Mucosa of stomach (tissue), 1 donor: ENCODE data around the gene LHFPL3.

Source experiments
- H3K27me3 ChIP-seq: one replicate; pipeline ENCODE4 v1.7.0; 2013; ENCODE audit warnings: mild to moderate bottlenecking, low read length; ENCODE audit not compliant: control insufficient read depth, insufficient read depth
- H3K36me3 ChIP-seq: one replicate; pipeline ENCODE4 v1.7.0; 2013; ENCODE audit warnings: low read length; ENCODE audit not compliant: control insufficient read depth, insufficient read depth
- H3K4me1 ChIP-seq: one replicate; pipeline ENCODE4 v1.7.0; 2013; ENCODE audit warnings: mild to moderate bottlenecking, low read length; ENCODE audit not compliant: control insufficient read depth, insufficient read depth
- H3K4me3 ChIP-seq: one replicate; pipeline ENCODE4 v1.7.0; 2013; ENCODE audit warnings: low read length
- H3K9ac ChIP-seq: one replicate; pipeline ENCODE4 v1.7.0; 2013; ENCODE audit warnings: mild to moderate bottlenecking, low read length, moderate library complexity
- H3K9me3 ChIP-seq: one replicate; pipeline ENCODE4 v1.7.0; 2013; ENCODE audit warnings: mild to moderate bottlenecking, low read length, moderate library complexity; ENCODE audit not compliant: control insufficient read depth
- donor health status: Pancreatic carcinoma.

Gene LHFPL3

DNA sequence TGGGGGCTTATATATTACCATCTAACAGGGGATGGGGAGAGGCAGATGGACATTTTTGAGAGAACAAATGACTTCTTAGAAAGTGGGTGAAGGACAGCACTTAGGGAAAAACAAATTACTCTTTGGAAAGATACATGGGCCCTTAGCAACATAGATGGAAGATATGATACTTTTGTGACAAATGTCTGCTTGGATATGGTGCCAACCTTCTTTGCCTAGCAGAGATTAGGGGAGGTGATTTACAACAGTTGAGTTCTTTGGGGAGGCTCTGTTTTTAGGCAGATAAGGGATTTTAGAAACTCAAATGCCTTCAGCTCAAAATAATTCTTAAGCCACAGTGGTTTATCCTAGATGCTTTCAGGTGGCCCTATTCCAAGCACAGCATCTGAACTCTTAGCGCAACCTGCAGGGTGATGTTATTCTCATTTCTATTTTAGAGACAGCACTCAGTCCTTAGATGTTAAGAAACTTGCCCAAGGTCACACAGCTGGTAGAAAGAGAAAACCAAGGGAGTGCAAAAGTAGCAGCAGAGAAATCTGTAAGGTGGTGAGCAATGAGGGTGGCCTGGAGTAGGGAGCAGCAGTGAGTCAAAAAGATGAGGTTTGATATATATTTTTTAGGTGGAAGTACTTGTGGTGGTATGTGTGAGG, 610.5 kb downstream of the LHFPL3 start:
- Histone ChIP-seq H3K4me3 (no peak overlapping the region), H3K4me1 (peaks cover 21% of the 10 kb centered on the region), H3K36me3 (no peaks in the 10 kb centered on the region), H3K27me3 (no peaks in the 10 kb centered on the region), H3K9ac (no peak overlapping the region), H3K9me3 (no peaks in the 10 kb centered on the region)

DNA sequence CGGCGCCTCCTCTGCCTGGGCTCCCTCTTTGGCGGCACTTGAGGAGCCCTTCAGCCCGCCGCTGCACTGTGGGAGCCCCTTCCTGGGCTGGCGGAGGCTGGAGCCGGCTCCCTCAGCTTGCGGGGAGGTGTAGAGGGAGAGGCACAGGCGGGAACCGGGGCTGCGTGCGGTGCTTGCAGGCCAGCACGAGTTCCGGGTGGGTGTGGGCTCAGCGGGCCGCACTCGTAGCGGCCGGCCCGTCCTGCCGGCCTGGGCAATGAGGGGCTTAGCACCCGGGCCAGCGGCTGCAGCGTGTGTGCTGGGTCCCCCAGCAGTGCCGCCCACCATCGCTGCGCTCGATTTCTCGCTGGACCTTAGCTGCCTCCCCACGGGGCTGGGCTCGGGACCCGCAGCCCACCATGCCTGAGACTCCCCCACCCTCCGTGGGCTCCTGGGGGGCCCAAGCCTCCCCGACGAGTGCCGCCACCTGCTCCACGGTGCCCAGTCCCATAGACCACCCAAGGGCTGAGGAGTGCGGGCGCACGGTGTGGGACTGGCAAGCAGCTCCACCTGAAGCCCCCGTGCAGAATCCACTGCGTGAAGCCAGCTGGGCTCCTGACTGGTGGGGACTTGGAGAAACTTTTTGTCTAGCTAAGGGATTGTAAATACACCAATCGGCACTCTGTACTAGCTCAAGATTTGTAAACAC, 611.8 kb downstream of the LHFPL3 start:
- Histone ChIP-seq H3K36me3 (no peaks in the 10 kb centered on the region), H3K4me3 (no peak overlapping the region), H3K9ac (no peak overlapping the region), H3K9me3 (no peaks in the 10 kb centered on the region), H3K27me3 (no peaks in the 10 kb centered on the region), H3K4me1 (peaks cover 25% of the 10 kb centered on the region)

DNA sequence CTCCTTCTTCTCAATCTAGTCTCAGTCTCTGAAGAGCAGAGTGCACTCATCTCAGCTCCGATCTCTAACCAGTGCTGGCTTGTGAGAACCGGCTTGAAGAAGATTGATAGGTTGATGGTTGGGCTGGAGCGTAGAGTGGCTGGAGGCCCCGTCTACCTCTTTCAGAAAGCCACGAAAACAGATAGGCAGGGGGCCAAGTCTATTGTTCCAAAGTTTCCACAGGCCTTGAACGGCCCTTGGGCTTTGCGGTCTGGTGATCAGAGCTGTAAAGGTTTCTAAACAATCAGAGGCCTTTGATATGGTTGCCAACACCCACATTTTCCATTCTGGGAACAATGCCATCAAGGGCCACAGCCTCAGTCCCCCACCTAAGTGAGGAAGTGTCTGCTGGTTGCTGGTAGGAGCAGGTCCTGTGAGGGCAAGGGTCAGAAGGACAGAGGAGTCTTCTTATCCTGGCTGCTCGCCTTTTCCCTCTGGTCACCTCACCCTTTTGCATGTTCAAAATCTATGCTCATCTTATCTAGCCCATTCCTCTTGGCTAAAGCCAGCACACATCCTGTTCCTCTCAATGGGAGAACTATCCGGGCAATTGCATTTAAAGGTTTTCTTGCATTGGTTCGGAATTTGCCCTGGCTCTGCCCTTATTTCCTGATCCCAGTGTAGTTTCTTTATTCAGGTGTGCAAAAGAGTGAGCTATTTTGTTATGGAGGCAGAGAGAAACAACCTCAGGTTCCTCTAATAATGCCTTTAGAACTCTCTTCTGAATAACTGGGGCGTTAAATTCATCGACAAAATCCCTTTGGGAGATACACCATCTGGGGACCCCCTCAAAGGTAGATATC, 615.3 kb downstream of the LHFPL3 start:
- no peaks in the 10 kb centered on the region for H3K9me3 ChIP-seq
- peaks cover 39% of the 10 kb centered on the region for H3K4me1 ChIP-seq
- no peaks in the 10 kb centered on the region for H3K27me3 ChIP-seq
- peak overlapping the region; percentile 74 for H3K9ac ChIP-seq
- no peak overlapping the region for H3K4me3 ChIP-seq
- no peaks in the 10 kb centered on the region for H3K36me3 ChIP-seq

DNA sequence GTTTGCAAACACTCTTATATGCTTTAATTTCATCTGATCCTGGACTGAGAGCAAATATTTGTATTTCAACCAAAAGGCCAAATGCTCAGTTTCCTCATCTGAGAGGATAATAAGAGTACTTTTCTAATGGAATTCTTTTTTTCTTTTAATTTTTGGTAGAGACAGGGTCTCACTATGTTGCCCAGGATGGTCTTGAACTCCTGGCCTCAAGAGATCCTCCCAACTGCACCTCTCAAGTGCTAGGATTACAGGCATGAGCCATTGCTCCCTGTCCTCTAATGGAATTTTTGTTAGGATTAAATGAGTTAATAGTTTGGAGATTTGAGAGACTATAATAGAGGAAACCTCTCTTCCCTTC, 617.2 kb downstream of the LHFPL3 start:
- Histone ChIP-seq H3K4me1 (peaks cover 41% of the 10 kb centered on the region), H3K27me3 (no peaks in the 10 kb centered on the region), H3K9me3 (no peaks in the 10 kb centered on the region), H3K36me3 (no peaks in the 10 kb centered on the region), H3K4me3 (peak overlapping the region; percentile 20), H3K9ac (peak overlapping the region; percentile 74)

DNA sequence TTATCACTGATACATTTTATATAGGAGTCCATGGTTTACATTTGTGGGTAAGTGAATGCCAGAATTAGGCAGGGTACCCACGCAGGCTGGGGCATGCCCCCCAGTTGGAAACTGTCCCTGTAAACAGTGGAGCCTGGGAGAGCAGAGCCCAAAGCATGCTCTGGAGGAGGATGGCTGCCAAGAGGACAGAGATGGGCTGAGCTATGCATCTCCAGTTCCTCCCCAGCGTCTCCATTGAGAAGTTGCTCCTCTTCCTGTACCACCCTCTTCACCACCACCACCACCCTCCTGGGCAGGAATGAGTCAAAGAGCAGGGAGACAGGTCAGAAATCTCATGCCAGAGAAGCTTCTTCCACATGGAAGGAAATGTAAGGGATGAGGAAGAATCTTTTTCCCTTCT, 617.9 kb downstream of the LHFPL3 start:
- Histone ChIP-seq H3K4me1 (peaks cover 43% of the 10 kb centered on the region), H3K9me3 (no peaks in the 10 kb centered on the region), H3K4me3 (no peak overlapping the region), H3K27me3 (no peaks in the 10 kb centered on the region), H3K9ac (peak overlapping the region; percentile 44), H3K36me3 (no peaks in the 10 kb centered on the region)

DNA sequence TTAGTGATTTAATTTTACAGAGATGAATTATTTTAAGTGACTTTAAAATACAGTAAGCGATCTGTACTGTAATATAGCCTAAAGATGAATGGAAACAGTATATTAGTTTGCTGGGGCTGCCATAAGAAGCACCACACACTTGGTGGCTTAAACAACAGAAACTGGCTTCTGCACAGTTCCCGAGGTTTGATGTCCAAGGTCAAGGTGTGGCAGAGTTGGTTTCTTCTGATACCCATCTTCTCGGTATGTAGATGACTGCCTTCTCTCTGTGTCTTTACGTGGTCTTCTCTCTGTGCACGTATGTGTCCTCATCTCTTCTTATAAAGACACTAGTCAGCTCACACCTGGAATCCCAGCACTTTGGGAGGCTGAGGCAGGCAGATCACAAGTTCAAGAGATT, 621.6 kb downstream of the LHFPL3 start:
- Histone ChIP-seq H3K9ac (no peak overlapping the region), H3K36me3 (no peaks in the 10 kb centered on the region), H3K9me3 (no peaks in the 10 kb centered on the region), H3K4me1 (peaks cover 20% of the 10 kb centered on the region), H3K4me3 (no peak overlapping the region), H3K27me3 (no peaks in the 10 kb centered on the region)

DNA sequence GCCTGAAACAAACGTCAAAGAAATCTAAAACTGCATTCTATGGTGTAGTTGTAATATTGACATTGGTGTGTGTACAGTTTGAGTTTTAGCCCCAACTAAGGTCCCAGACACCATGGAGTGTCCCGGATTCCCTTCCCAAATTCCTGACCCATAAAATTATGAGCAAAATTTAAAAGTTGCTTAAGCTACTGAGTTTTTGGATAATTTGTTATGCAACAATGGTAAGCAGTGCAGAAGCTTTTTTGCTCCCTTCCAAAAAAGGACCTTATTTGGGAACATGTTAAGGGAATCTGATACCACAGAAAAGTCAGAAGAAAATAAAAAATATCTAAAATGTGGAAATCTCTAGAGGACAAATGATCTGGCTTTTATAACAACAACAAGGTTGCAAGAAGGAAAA, 622.4 kb downstream of the LHFPL3 start:
- H3K9ac ChIP-seq = no peak overlapping the region
- H3K27me3 ChIP-seq = no peaks in the 10 kb centered on the region
- peaks cover 20% of the 10 kb centered on the region for H3K4me1 ChIP-seq
- H3K9me3 ChIP-seq = no peaks in the 10 kb centered on the region
- H3K4me3 ChIP-seq = no peak overlapping the region
- H3K36me3 ChIP-seq = no peaks in the 10 kb centered on the region

DNA sequence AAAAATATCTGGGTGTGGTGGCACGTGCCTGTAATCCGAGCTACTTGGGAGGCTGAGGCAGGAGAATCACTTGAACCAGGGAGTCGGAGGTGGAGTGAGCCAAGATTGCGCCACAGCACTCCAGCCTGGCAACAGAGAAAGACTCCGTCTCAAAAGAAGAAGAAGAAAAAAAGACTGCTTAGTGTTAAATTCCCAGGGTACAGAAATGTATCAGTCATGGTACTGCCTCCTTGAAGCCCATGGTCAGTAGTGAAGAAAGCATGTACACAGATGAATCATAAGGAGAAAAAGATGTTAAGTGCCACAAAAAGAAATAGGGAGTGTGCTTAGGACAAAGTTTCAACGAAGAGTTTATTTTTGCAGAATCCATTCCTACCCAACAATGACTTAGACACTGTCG, 623.1 kb downstream of the LHFPL3 start:
- no peaks in the 10 kb centered on the region for H3K27me3 ChIP-seq
- H3K36me3 ChIP-seq = no peaks in the 10 kb centered on the region
- no peaks in the 10 kb centered on the region for H3K9me3 ChIP-seq
- H3K4me1 ChIP-seq = peaks cover 17% of the 10 kb centered on the region
- H3K4me3 ChIP-seq = no peak overlapping the region
- H3K9ac ChIP-seq = no peak overlapping the region

DNA sequence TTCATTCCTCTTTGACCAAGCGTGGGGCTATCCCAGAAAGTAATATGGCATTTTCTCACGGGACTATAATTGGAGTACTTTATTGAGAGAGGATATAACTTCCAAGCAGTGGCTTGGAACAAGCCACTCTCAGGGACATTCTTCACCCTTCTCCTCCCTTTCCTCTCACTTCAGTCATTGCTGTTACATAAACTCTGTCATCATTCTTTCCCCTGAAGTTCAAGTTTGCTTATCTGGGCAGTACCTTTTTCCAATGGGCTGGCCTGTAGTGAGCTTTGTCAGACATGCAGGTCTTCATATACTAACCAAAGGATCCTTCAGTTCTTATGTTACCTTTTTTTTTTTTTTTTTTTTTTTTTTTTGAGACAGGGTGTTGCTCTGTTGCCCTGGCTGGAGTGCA, 626.9 kb downstream of the LHFPL3 start:
- Histone ChIP-seq H3K27me3 (no peaks in the 10 kb centered on the region), H3K36me3 (no peaks in the 10 kb centered on the region), H3K4me1 (peaks cover 24% of the 10 kb centered on the region), H3K9me3 (no peaks in the 10 kb centered on the region), H3K4me3 (no peak overlapping the region), H3K9ac (no peak overlapping the region)
